Kidney (tissue), 14 donors: Measurements from ENCODE around the gene EHD4. TPM values are rescaled to one million over a fixed set of nuclear protein-coding genes. Genes with fewer than 3 reads are reported as not detected.

Experiments used
- DNase-seq, 5 donors: peaks; one replicate each; pipeline ENCODE4 v3.0.0-alpha.2; 2013 to 2020
- FAIRE-seq: peaks from 2 replicates; lab custom pipeline; 2012; peaks lifted over from hg19 to GRCh38; lab: Jason Lieb, UNC
- H3K27ac ChIP-seq, 2 donors: one replicate each; pipeline ENCODE4 v1.7.0; 2013; ENCODE audit warnings: low read depth in 2 of 2, low read length in 2 of 2, inconsistent platforms in 1 of 2
- H3K27me3 ChIP-seq: one replicate; pipeline ENCODE4 v1.7.1; 2013; ENCODE audit warnings: low read length, inconsistent platforms; ENCODE audit not compliant: control insufficient read depth, insufficient read depth
- H3K36me3 ChIP-seq, 3 donors: one replicate each; pipeline versions ENCODE4 v1.7.0 to v1.7.1; 2013; ENCODE audit warnings: low read length in 3 of 3, control low read depth in 1 of 3, inconsistent platforms in 1 of 3; ENCODE audit not compliant: insufficient read depth in 3 of 3, control insufficient read depth in 2 of 3
- H3K4me1 ChIP-seq, 3 donors: one replicate each; pipeline versions ENCODE4 v1.7.0 to v1.7.1; 2013; ENCODE audit warnings: low read length in 3 of 3, inconsistent platforms in 1 of 3, low read depth in 1 of 3; ENCODE audit not compliant: control insufficient read depth in 2 of 3, insufficient read depth in 2 of 3
- H3K4me3 ChIP-seq, 3 donors: one replicate each; pipeline versions ENCODE4 v1.7.0 to v1.8.1; 2013; ENCODE audit warnings: low read length in 3 of 3, control low read depth in 1 of 3, inconsistent platforms in 1 of 3
- H3K9ac ChIP-seq, 3 donors: one replicate each; pipeline versions ENCODE4 v1.7.0 to v1.7.1; 2013; ENCODE audit warnings: low read length in 3 of 3, control low read depth in 1 of 3, inconsistent platforms in 1 of 3
- H3K9me3 ChIP-seq, 3 donors: one replicate each; pipeline versions ENCODE4 v1.7.0 to v1.7.1; 2013; ENCODE audit warnings: low read length in 3 of 3, control low read depth in 1 of 3, inconsistent platforms in 1 of 3; ENCODE audit not compliant: control insufficient read depth in 2 of 3, insufficient read depth in 1 of 3
- CTCF ChIP-seq: IDR thresholded peaks from 3 replicates; pipeline ENCODE4 v1.5.1; 2012; ENCODE audit warnings: mild to moderate bottlenecking, moderate library complexity, borderline replicate concordance; ENCODE audit not compliant: insufficient read depth; ENCODE audit errors: extremely low read depth
- intact Hi-C: fragments of 100-400 bp; cut with DNase I; formaldehyde crosslinking; loops from one replicate; pipeline ENCODE4 v1.11.1; 2022
- polyA plus RNA-seq: library from polyadenylated mRNA; stranded (reverse); fragments of 350-450 nt; fragmentation: Illumina TruSeq; extraction: RNeasy Lipid Tissue Mini Kit (QIAGEN cat#74804); gene quantifications from one replicate; pipeline ENCODE4 v1.2.3, GENCODE V29; 2014; ENCODE audit warnings: low read depth, low replicate concordance; ENCODE audit not compliant: insufficient read depth
- total RNA-seq: library from RNA; stranded (reverse); fragmentation: NEBNext Ultra II Directional; extraction: Animal tissue kit (Norgen Biotek cat#: 25700); gene quantifications from one replicate; pipeline ENCODE4 v1.2.1, GENCODE V29; 2021
- donor health status: control.
- donor health status: control.
- donor health status: control.
- donor health status: control.
- donor health status: control.
- donor health status: DM: yes; HTN: yes; CAD: no.
- donor health status: Normal renal cell carcinoma (clear cell type).

EHD4 gene
- total and polyA plus RNA-seq, 2 donors from 2014 or later = 15.7 to 38.5 TPM

GRCh38 chr15:41961595-41962202, 10.7 kb downstream of the EHD4 start:
- no peak overlapping the region for H3K4me3 ChIP-seq
- intact Hi-C loops = no loop called here

GRCh38 chr15:41961001-41961518, 11.3 kb downstream of the EHD4 start:
- Histone ChIP-seq H3K4me3 (no peak overlapping the region), H3K4me1 (peaks cover 0 to 13% (median 3%) of the 10 kb centered on the region in 3 donors), H3K36me3 (no peaks in the 10 kb centered on the region), H3K9me3 (no peaks in the 10 kb centered on the region), H3K9ac (peak overlapping the region in 2 of 3 donors; percentile 27 to 32), H3K27ac (peak overlapping the region; percentile 38 to 53), H3K27me3 (no peaks in the 10 kb centered on the region)
- no peak for FAIRE-seq
- TF ChIP-seq CTCF = no peak
- intact Hi-C loops = no loop called here
- no peak for DNase-seq

More at GRCh38 chr15:41961595-41962202, 10.7 kb downstream of the EHD4 start:
- Histone ChIP-seq H3K9me3 (no peaks in the 10 kb centered on the region), H3K9ac (no peak overlapping the region), H3K27me3 (no peaks in the 10 kb centered on the region), H3K27ac (peak overlapping the region in 1 of 2 donors; percentile 38), H3K36me3 (no peaks in the 10 kb centered on the region), H3K4me1 (peaks cover 0 to 16% (median 0%) of the 10 kb centered on the region in 3 donors)
- no peak for TF ChIP-seq CTCF
- DNase-seq (no peak), FAIRE-seq (no peak)

- Histone ChIP-seq H3K9ac (no peak overlapping the region), H3K36me3 (peaks cover 0 to 3% (median 0%) of the 10 kb centered on the region in 3 donors), H3K27ac (no peak overlapping the region), H3K27me3 (no peaks in the 10 kb centered on the region), H3K4me3 (no peak overlapping the region), H3K9me3 (no peaks in the 10 kb centered on the region), H3K4me1 (peaks cover 0 to 17% (median 6%) of the 10 kb centered on the region in 3 donors)
- TF ChIP-seq CTCF = no peak
- FAIRE-seq (no peak), DNase-seq (no peak)
- intact Hi-C loops = no loop called here
These were observed 14.3 kb downstream of the EHD4 start for GRCh38 chr15:41958002-41958420.
